ENCODE results near the gene CAMTA1.

The CAMTA1 gene

DNA sequence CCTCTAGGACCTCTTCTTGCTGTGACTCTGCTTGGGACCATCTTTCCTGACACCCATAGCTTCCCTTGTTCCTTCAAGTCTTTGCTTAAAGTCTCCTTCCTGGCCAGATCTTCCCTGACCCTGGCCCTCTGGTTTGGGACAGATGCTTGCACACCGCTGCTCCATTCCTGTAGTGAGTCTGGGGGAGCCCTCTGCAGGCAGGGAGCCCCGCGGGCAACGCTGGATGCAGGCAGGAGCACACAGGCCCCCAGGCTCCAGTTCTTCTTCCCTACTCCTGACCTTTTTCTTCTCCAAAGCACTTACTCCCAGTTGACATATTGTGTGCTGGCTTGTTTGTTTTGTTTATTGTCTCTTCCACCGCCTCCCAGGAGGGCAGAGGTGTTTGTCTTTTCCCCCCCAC lies 413.4 kb downstream of the CAMTA1 start:
- no peak for DNase-seq (ENCODE audit: low spot score)

DNA sequence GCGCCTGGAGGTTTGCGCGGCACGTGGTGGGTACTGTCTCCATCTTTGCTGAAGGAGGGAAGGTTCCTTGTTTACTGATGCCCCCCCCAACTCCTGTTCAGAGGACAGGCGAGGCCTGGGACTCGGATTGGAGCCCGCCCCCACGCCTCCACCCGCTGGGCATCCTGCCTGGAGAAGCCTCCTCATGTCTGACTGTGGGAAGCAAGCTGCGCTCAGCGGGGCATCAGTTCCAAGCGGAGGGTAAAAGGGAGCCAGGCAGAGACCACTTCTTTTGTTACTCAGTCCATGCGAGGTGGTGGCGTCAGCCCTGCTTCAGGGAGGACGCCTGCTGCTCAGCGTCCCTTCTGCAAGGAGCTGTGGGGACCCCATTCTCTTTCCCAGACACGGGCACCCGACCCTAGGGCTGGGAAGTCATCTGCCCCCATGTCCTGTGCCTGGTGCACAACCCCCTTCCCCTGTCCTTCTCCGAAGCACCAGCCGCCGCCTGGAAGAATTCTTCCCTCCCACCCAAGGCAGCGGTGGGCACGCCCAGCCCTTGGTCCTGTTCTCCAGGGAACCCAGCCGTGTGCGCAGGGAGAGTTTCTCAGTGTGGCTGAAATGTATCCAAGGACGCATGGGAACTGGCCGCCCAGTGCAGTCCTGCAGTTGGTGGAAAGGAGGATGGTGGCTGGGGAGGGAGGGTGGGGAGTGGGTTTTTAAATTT lies 414.0 kb downstream of the CAMTA1 start:
- DNase-seq (ENCODE audit: low spot score), result no peak

DNA sequence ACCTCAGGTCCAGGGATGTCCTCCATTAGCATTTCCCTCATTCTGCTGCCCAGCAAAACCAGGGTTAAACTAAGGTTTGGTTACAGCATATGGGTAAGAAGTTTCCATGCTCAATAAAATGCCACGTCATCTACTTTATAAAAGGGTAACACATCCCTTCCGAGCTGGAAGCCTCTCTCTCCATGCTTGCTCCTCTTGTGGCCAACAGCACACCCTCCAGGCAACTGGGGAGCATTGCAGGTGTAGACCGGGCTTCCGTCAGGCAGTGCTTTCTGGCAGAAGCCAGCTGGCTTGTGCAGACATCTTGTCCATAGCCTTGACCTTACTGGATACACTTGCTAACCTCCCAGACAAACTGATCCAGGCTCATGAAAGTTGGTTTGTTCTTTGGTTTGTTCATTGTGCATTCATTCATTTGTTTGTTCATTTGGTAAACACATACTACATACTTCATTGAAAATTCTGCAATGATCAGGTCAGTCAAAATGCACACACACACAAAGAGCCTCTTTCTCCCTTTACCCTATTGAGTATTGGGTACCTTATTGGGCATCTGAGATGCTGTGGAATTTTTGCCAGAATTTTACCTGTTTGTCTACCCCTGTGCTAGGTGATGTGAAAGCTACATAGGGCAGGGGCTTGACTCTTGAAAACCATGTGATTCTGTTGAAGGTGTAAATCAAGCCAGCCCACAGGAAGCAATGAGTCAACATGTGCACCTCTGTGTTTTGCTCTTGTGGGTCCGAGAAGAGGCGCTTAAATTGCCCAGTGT lies 422.8 kb downstream of the CAMTA1 start:
- DNase-seq (ENCODE audit: low spot score), result peak; percentile 74

DNA sequence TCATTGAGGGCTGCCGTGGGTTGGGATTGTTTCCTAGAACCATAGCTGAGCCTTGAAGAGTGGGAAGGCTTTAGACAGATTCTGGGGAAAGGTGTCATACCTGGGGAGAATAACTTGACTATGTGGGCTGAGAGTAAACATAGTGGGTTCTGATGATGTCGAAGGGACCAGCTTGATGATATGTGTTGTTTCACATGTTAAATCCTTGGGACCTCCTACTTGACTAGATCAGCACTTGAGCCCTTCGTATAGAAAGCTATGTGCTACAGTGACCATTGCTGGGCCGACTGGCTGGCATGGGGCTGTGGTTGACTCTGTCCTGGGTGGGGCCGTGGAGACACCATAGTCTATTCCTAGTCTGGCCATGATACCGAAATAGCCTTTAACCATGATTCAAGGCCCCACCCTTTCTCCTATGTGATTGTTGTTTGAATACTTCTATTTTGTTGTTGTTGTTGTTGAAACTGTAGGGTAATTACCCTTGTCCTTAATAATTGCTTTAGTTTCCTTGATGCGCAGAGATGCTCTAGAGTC lies 423.5 kb downstream of the CAMTA1 start:
- no peak for DNase-seq (ENCODE audit: low spot score)

DNA sequence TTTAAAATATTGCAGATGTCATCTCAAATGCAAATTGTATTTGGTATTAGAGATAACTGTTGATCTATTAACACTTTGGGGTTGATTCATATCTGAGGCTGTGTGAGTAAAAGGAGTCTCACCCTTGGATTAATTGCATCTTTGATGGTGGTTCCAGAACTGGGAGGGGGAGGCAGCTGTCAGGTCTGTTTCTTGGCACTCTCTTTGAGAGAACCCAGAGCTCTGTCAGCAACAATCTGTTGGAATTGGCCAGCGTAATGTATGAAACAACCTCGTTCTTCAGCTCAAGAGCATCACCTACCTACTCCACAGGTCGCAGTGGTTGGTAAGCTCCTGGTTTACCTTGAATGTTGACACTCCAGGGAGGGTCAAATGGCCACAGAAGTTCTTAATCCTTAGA lies 424.1 kb downstream of the CAMTA1 start:
- no peak for DNase-seq (ENCODE audit: low spot score)

DNA sequence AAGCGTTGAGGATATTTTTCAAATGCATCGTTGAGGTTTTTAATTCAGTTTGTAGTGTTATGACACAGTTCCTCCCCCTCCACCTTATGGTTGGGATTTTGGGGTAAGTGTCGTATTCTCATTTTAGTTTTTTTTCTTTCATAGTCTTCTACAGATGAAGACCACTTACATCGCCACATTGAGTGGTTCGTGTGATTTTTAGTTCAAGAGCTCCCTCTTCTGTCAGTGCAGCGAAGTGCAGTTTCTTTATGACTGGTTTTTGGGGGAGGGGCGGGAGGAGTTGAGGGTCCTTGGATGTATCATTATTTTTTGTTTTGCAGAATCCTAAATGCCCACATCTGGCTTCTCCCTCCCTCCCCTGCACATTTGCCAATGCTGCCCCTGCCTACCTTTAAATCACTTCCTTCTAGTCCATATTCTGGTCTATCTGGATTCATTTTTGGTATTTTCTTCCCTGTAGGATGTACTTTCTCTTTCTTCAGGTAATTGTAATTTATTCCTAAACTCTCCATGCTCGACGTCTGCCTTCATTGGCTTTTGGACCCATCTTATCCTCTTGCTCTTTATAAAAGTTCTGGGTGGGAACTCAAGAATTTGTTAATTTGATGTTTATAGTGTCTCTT lies 433.1 kb downstream of the CAMTA1 start:
- DNase-seq (ENCODE audit: low spot score), result peak; percentile 56

DNA sequence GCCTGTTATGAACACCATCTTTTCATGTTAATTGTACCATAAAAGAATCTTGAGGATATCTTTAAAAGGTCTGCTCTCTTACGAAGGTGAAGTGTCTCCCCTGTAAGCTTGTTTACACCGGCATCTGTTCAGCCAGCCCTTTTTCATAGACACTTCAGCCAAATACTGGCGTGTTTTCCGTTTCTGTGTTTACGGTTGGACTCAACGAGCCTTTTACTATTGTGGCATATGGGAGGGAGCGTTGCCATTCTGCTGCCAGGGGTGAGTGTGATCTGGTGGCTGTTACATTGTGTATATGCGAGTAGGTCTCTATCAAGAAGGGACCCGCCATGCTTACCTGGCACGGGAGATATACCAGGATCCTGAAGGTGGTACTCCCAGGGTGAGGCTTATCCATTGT lies 433.8 kb downstream of the CAMTA1 start:
- DNase-seq (ENCODE audit: low spot score), result no peak

DNA sequence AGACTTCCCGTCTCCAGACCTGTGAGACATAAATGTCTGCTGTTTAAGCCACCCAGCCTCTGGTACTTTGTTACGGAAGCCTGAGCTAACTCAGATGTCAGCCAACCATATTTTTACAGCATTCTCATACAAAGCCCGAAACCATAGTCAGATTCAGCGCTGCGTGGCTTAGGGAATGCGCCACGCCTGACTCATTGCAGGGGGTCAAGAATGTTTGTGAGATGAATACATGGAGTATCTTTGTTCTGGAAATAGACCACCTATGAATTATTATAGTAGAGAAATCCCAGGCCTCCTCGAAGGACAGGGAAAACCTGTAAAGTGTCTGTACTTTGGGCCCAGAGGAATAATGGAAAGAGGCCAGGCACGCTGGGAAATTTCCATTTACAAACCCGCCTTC lies 434.8 kb downstream of the CAMTA1 start:
- DNase-seq (ENCODE audit: low spot score), result no peak

DNA sequence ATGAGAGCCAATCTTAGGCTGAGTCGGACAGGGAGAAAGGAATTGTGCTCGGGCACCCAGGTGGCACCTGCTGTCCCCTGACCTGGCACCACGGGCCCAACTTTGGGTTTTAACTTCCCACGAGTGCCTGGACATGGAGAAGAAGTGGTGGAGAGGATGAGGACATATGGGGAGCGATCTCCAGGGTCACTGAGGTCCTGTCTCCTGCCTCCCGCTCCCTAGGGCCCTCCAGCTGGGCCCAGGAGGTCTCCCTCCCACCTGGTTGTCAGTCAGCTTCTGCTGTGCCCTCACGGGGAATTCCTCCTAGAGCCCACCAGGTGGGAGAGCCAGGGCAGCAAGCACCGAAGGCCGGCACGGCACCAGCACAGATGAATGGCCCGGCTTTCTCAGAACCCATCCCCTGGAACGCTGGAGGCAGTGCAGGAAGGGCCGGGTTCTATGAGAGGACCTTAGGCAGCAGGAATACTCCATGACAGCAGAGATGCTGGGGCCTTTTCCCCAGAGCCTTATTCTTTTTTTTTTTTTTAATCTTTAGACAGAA lies 435.5 kb downstream of the CAMTA1 start:
- DNase-seq (ENCODE audit: low spot score), result no peak

DNA sequence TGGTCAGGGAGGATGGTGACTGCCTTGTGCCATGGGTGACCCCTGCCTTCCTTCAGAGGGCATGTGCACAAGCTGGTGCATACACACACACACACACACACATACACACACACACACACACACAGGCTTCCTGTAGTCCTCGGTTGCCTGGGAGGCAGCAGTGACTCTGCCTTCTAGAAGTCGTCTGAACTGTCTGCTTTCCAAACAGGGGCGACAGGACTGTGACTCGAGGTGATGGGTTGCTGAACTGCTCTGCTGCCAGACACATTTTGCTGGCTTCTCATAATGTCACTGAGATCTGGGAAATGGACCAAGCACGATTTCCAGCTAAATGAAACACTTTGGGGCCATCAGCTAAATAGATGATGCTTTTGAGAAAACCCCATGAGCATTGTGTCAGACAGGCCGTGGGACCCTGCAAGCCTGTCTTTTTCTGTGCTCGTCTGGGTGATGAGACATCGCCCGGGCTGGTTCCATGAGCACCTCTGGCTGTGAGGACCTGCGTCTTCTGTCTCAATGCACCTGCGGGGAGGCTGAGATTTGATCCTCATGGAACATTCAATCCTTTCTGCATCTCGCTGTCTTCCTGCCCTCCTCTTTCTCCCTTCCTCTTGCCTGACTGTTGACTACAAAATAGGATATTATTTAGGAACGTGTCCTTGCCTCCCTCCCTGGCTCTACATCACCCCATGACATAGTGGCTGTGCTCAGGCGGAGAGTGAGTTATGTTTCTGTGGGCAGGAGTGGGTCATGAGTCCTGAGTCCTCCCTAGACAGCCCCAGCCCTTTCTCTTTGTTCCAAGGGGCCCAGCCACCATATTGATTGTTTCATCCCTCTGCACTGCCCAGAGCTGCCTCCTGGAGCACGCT lies 436.8 kb downstream of the CAMTA1 start:
- DNase-seq (ENCODE audit: low spot score), result no peak

DNA sequence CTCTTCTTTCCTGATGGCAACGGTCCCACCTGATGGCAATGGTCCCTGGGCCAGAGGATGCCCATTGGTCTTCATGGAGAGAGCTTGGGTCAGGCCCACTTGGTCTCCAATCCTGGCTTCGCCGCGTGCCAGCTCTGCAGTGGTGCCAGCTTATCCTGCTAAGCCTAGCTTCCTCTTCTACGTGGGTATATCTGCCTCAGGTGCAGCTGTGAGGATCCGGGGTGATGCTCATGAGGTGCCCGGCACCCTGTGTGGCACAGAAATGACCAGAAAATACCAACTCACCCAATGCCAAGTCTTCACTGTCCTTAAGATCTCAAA lies 437.4 kb downstream of the CAMTA1 start:
- DNase-seq (ENCODE audit: low spot score), result no peak

DNA sequence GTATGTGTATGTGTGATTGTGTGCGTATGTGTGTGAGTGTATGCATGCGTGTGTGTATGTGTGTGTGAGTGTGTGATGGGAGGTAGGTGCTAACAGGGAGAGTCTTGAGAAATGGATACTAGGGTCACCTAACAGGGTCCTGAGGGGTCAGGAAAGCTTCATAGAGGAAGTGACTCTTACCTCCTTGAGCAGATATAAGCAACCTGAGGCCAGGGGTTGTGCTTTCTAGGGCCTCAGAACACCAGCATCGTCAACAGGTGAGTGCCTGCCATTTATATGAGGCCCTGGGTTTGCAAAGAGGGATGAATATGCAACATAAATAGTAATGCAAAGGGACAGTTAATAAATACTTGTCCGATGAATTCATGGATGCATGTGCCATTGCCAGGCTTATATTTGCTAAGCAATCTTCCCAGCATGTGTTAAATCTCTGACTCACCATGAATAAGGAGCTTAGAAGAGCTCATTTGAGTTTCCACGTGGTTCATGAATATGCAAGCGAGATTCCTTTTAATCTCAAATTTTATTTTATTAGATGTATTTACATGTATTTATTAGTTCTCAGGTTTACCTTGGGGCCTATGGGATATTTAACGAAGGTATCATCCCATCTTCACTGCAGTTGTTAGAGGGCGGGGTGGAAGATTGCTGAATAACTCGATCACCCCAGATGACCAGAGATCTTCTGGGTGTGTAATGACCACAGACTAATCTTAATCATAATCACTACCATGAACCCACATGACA lies 438.3 kb downstream of the CAMTA1 start:
- peak; percentile 84 for DNase-seq (ENCODE audit: low spot score)

DNA sequence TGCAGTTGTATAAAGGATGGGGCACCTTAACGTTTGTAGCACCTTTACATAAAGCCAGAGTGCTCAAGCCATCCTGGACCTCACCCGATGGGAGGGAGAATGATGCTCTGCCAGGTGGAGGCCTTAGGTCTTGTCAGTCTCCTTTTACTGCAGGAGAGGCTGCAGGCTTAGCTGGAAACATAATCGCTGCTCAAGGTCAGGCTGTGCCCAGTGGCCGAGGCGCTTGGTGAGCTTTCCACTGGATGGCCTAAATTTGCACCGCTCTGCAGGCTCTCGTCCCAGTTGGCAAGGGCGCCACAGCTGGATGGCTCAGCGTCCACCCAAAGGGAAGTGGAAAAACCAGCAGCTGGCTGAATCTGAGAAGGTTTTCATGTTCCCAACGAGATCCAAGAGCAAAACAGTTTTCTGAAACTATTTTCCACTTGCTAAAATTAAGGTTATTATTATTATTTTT lies 438.9 kb downstream of the CAMTA1 start:
- no peak for DNase-seq (ENCODE audit: low spot score)

DNA sequence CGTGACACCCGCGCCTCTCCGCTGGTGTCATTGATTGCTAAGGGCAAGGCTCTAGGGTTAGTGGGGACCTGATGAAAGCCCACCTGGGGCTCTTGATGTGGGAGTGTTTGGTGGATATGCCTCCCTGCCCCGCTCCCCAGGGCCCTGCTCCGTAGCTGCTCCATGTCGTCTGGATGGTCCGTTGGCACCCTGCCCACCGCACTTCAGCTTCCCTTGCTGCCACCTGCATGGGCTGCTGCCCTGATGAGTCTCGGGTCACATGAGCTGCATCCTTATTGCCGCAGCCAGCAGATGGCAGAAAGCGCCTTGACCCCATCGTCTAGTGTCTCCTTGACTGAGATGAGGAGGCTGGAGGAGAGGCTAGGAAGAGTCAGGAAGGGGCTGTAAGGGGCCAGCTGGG lies 439.4 kb downstream of the CAMTA1 start:
- DNase-seq (ENCODE audit: low spot score), result no peak

DNA sequence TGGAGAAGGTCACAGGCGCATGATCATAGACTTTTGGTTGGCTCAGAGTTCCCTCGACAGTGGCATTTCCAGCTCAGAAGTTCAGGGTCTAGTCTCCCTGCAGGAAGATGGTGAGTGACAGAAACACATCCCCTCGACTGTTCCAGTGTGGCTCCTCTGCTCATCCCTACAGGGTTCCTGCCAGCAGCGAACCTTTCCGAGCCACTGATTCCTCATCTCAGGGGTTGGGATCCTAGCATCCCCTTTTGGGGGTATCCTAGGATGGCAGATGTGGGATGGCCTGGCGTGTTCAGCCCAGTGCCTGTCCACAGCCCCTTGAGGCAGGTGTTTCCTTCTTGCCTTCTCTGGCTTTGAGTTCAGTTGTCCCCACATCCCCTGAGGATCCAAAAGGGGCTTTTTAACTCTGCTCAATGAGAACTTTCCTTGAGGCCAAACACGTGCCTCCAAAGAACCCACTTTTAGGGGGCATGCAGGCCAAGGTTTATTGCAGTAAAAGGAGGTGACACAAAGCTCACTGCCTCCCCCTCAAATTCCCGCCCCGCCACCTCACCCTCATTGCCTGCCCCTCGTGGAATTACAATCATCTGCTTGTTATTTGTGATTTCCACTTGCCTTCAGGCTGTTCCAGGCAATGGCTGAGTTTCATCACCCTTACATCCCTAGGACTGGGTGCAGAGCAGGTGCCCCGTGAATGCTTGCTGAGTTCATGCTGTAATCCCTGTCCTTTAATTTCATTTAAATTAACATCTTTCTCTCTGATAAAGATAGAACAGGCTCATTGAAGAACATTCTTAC lies 440.7 kb downstream of the CAMTA1 start:
- no peak for DNase-seq (ENCODE audit: low spot score)

DNA sequence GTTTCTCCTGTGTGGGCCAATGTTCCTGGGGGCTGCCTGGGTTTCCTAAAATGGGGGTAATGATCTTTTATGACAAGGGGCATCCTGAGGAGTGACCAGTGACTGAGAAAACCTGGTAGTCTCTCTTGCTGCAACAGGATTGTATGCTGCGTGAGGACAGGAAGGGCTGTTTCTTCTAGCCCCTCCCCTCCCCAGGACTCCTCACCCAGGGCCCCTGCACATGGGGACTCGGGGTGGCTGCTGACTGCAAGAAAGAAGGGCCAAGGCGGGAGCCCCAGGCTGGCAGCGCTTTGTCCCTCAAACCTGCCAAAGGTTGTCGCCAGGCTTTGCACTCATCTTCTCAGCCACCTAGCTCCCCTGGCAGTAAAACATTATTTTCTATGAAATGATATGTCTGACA lies 442.4 kb downstream of the CAMTA1 start:
- DNase-seq (ENCODE audit: low spot score), result no peak

DNA sequence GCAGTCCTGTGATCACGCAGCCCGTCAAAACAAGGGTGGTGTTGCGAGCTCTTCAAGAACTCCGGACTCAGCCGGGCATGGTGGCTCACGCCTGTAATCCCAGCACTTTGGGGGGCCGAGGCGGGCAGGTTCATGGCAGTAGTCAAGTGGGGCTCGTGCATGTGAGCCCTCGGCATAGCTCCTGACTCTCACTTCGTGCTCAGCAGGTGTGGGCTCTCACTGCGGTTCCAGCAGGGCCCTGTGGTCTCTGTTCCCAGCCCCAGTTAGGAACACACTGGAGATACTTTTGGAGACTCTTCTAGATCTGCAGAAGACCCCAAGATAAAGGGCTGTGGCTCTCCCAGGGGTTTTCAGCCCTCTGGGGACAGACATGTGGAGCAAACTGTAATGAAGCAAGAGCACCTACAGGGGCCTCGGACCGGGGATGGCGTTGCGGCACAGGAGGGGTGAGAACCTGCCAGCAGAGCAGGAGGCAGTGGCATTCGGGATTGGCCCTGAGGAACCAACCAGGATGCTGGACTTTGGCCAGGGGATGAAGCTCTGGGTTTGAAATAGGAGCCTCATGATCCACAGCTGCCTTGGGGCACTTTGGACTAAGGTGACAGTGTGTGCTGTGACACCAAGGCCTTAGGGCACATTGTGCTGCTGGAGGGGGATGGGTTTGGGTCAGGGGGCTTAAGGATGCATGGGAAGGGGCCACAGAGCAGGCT lies 443.2 kb downstream of the CAMTA1 start:
- no peak for DNase-seq (ENCODE audit: low spot score)

DNA sequence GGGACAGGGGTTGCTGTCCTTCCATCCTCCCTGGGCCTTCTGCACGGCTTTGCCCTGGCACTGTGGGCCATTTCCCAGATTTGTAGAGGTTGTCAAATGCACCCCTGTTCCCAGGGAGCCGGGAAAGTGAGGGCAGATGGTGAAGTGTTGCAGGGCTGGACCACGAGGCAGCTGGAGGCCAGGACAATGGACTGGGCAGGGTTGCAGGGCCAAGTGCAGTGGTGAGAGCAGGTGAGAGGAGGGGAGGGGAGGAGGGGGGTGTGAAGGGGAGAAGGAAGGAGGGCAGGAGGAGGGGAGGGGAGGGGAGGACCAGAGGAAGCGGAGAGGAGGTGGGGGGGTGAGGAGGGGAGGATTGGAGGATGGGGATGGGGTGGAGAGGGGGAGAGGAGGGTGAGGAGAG lies 443.9 kb downstream of the CAMTA1 start:
- DNase-seq (ENCODE audit: low spot score), result no peak
